Trophoblast cell (in vitro differentiated cells and primary cell): ENCODE measurements around the gene REV1.

Experiments
- DNase-seq, 2 donors: peaks; one replicate each; pipeline ENCODE4 v3.0.0-alpha.2; 2016
- H2AFZ ChIP-seq: 2 replicates; pipeline ENCODE4 v1.6.1; 2013; ENCODE audit warnings: low read length, moderate library complexity, mild to moderate bottlenecking; ENCODE audit not compliant: insufficient read depth, poor library complexity
- H2AK5ac ChIP-seq: 2 replicates; pipeline ENCODE4 v1.6.1; 2013; ENCODE audit warnings: mild to moderate bottlenecking, low read length
- H2BK120ac ChIP-seq: 2 replicates; pipeline ENCODE4 v1.6.1; 2013; ENCODE audit warnings: low read length, mild to moderate bottlenecking, moderate library complexity; ENCODE audit not compliant: insufficient read depth, poor library complexity
- H2BK12ac ChIP-seq: 2 replicates; pipeline ENCODE4 v1.6.1; 2013; ENCODE audit warnings: mild to moderate bottlenecking, low read length, moderate library complexity
- H2BK5ac ChIP-seq: 2 replicates; pipeline ENCODE4 v1.6.1; 2013; ENCODE audit warnings: low read length, low read depth, moderate library complexity, mild to moderate bottlenecking; ENCODE audit not compliant: poor library complexity
- H3K14ac ChIP-seq: 2 replicates; pipeline ENCODE4 v1.6.1; 2013; ENCODE audit warnings: mild to moderate bottlenecking, low read length
- H3K18ac ChIP-seq: 2 replicates; pipeline ENCODE4 v1.6.1; 2013; ENCODE audit warnings: mild to moderate bottlenecking, low read length
- H3K23ac ChIP-seq: 2 replicates; pipeline ENCODE4 v1.6.1; 2013; ENCODE audit warnings: low read length
- H3K27ac ChIP-seq: 2 replicates; pipeline ENCODE4 v1.5.1; 2013; ENCODE audit warnings: low read depth, mild to moderate bottlenecking, inconsistent platforms, low read length, moderate library complexity
- H3K27me3 ChIP-seq: 2 replicates; pipeline ENCODE4 v1.6.1; 2013; ENCODE audit warnings: inconsistent platforms, mild to moderate bottlenecking, low read length, moderate library complexity; ENCODE audit not compliant: insufficient read depth
- H3K36me3 ChIP-seq, 2 experiments: 1 replicate in 1 of 2; 2 replicates in 1 of 2; pipeline ENCODE4 v1.6.1; 2013; ENCODE audit warnings: low read length in 2 of 2, mild to moderate bottlenecking in 2 of 2, moderate library complexity in 1 of 2; ENCODE audit not compliant: insufficient read depth in 2 of 2, control insufficient read depth in 1 of 2
- H3K4ac ChIP-seq: 2 replicates; pipeline ENCODE4 v1.6.1; 2013; ENCODE audit warnings: low read depth, mild to moderate bottlenecking, low read length, moderate library complexity
- H3K4me1 ChIP-seq, 2 experiments: 1 replicate in 1 of 2; 2 replicates in 1 of 2; pipeline ENCODE4 v1.6.1; 2013; ENCODE audit warnings: low read length in 2 of 2, mild to moderate bottlenecking in 2 of 2, moderate library complexity in 1 of 2; ENCODE audit not compliant: insufficient read depth in 2 of 2, control insufficient read depth in 1 of 2
- H3K4me2 ChIP-seq: 2 replicates; pipeline ENCODE4 v1.6.1; 2013; ENCODE audit warnings: inconsistent platforms, mild to moderate bottlenecking, low read length, moderate library complexity
- H3K4me3 ChIP-seq: 2 replicates; pipeline ENCODE4 v1.5.1; 2013; ENCODE audit warnings: mild to moderate bottlenecking, low read depth, low read length, inconsistent platforms
- H3K79me1 ChIP-seq: one replicate; pipeline ENCODE4 v1.6.1; 2013; ENCODE audit warnings: low read length
- H3K79me2 ChIP-seq: 2 replicates; pipeline ENCODE4 v1.6.1; 2013; ENCODE audit warnings: low read length, mild to moderate bottlenecking; ENCODE audit not compliant: control insufficient read depth, insufficient read depth, poor library complexity
- H3K9ac ChIP-seq: 2 replicates; pipeline ENCODE4 v1.6.1; 2013; ENCODE audit warnings: mild to moderate bottlenecking, low read length
- H3K9me3 ChIP-seq: 2 replicates; pipeline ENCODE4 v1.6.1; 2013; ENCODE audit warnings: low read depth, mild to moderate bottlenecking, control low read depth, inconsistent platforms, low read length; ENCODE audit not compliant: insufficient read depth
- H4K12ac ChIP-seq: 2 replicates; pipeline ENCODE4 v1.6.1; 2013; ENCODE audit warnings: low read depth, mild to moderate bottlenecking, low read length, moderate library complexity
- H4K8ac ChIP-seq: 2 replicates; pipeline ENCODE4 v1.6.1; 2013; ENCODE audit warnings: low read depth, mild to moderate bottlenecking, low read length, moderate library complexity
- H4K91ac ChIP-seq: one replicate; pipeline ENCODE4 v1.6.1; 2013; ENCODE audit warnings: low read depth, mild to moderate bottlenecking, low read length, moderate library complexity
- WGBS: extraction: QIAGEN DNeasy Blood & Tissue Kit; methylation state at CpG from one replicate; pipeline ENCODE4 v1.1.7; 2013; ENCODE audit warnings: missing lambda C conversion rate; ENCODE audit not compliant: insufficient read length, insufficient coverage; ENCODE audit errors: extremely low coverage; 5-methylcytosine and 5-hydroxymethylcytosine counted together

The REV1 gene

DNA sequence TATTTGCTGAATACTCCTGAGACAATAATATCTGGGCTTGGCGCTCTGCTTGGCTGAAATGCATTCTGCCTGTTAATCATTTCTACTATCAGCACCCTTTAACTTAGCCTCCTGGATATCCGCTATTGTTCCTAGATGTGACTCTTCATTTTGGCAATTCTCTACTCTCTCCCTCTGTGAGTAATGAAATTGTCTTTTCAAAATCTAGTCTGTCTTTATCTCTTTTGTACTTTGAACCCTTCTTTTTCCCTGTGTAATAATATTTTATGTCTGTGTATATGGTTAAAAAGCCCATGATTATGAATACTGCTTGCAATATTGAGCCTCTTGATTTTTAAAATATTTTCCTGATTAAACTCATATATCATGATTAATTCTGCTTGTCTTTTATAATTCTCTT is 6.2 kb upstream of the REV1 start:
- H3K4me1 ChIP-seq: no peaks in the 10 kb centered on the region
- no CpG with 5 or more reads among the region's 2 CpGs for WGBS

DNA sequence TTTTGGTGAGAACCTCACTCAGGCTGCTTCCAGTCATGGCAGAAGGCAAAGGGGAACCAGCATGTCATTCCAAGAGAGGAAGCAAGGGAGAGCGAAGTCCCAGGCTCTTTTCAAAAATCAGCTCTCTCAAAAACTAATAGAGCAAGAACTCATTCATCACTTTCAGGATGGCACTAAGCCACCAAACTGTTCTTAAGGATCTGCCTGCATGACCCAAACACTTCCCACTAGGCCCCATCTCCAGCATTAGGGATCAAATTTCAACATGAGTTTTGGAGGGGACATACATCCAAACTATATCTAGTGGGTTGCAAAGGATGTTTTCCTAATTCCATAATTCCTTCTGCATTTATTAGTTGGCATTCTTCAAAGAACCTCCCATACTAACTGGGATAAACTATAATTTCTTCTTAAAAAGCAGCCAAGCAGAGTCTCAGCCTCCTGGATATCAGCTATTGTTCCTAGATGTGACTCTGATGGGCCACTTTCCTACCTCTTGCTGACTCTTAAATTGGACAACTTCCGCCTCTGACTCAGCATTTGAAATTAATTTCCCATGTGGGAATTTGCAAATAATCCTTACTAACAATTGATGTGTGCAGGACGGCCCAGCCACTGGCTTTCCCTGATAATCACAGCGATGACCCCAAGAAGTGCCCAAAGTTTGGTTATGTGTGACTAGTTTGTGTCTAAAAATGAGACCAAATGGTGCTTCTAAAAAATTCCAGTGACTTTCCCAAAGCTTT is 5.5 kb upstream of the REV1 start:
- H3K27me3 ChIP-seq: no peaks in the 10 kb centered on the region
- no peak overlapping the region for H4K8ac ChIP-seq
- H3K9ac ChIP-seq: no peak overlapping the region
- H2BK12ac ChIP-seq: no peak overlapping the region
- no peak overlapping the region for H3K14ac ChIP-seq
- H3K36me3 ChIP-seq: no peaks in the 10 kb centered on the region
- H3K4me1 ChIP-seq: no peaks in the 10 kb centered on the region
- no peak overlapping the region for H4K91ac ChIP-seq
- no peak for DNase-seq
- no CpG with 5 or more reads among the region's 4 CpGs for WGBS
- H2AK5ac ChIP-seq: no peak overlapping the region
- H2AFZ ChIP-seq: no peak overlapping the region
- no peak overlapping the region for H4K12ac ChIP-seq
- no peak overlapping the region for H2BK120ac ChIP-seq
- H3K4ac ChIP-seq: no peak overlapping the region
- peaks cover 2% of the 10 kb centered on the region for H3K79me1 ChIP-seq
- H3K23ac ChIP-seq: no peak overlapping the region
- H3K27ac ChIP-seq: no peak overlapping the region
- H3K4me2 ChIP-seq: no peak overlapping the region
- no peak overlapping the region for H3K4me3 ChIP-seq
- peaks cover 1% of the 10 kb centered on the region for H3K79me2 ChIP-seq
- H2BK5ac ChIP-seq: no peak overlapping the region
- no peaks in the 10 kb centered on the region for H3K9me3 ChIP-seq
- no peak overlapping the region for H3K18ac ChIP-seq

More for the DNA sequence above, 6.2 kb upstream of the REV1 start:
- Histone ChIP-seq H3K4me2 (no peak overlapping the region), H3K27me3 (no peaks in the 10 kb centered on the region), H2AFZ (no peak overlapping the region), H3K14ac (no peak overlapping the region), H3K18ac (no peak overlapping the region), H4K12ac (no peak overlapping the region), H3K9me3 (no peaks in the 10 kb centered on the region), H3K23ac (no peak overlapping the region), H2BK12ac (no peak overlapping the region), H4K8ac (no peak overlapping the region), H3K4me3 (no peak overlapping the region), H3K4ac (no peak overlapping the region), H2AK5ac (no peak overlapping the region), H3K9ac (no peak overlapping the region), H3K79me1 (no peaks in the 10 kb centered on the region), H3K36me3 (no peaks in the 10 kb centered on the region), H3K27ac (no peak overlapping the region), H2BK120ac (no peak overlapping the region), H2BK5ac (no peak overlapping the region), H3K79me2 (no peaks in the 10 kb centered on the region), H4K91ac (no peak overlapping the region)
- no peak for DNase-seq

DNA sequence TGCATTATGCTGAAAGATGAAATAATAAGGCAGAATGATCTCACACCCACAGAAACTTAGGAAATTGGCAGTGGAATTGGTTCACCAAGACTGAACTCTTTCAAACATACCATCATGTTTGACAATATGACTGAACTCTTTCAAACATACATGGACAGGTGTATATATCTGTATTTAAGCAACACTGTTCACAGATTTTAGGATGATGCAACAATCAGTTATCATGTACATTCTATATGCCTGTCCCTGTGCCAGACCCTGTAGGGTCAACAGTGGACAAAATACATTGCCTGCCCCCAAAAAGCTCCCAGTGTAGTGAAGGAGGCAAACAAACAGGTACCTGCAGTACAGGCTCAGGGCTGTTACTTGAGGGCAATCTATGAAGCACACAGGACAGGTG is 2.9 kb upstream of the REV1 start:
- peaks cover 13% of the 10 kb centered on the region for H3K79me1 ChIP-seq
- no peaks in the 10 kb centered on the region for H3K9me3 ChIP-seq
- no peak overlapping the region for H3K18ac ChIP-seq
- no peak overlapping the region for H2AFZ ChIP-seq
- H3K4me3 ChIP-seq: no peak overlapping the region
- no peak for DNase-seq
- no peak overlapping the region for H4K12ac ChIP-seq
- no peak overlapping the region for H2BK120ac ChIP-seq
- no peak overlapping the region for H3K23ac ChIP-seq
- no peak overlapping the region for H3K4ac ChIP-seq
- H3K36me3 ChIP-seq: no peaks in the 10 kb centered on the region
- no peak overlapping the region for H3K4me2 ChIP-seq
- no peak overlapping the region for H4K91ac ChIP-seq
- H4K8ac ChIP-seq: no peak overlapping the region
- peaks cover 11% of the 10 kb centered on the region for H3K79me2 ChIP-seq
- no peak overlapping the region for H2BK12ac ChIP-seq
- no peak overlapping the region for H3K9ac ChIP-seq
- no peak overlapping the region for H2BK5ac ChIP-seq
- H2AK5ac ChIP-seq: no peak overlapping the region
- no peaks in the 10 kb centered on the region for H3K27me3 ChIP-seq
- H3K4me1 ChIP-seq: no peaks in the 10 kb centered on the region
- H3K14ac ChIP-seq: no peak overlapping the region
- no peak overlapping the region for H3K27ac ChIP-seq

DNA sequence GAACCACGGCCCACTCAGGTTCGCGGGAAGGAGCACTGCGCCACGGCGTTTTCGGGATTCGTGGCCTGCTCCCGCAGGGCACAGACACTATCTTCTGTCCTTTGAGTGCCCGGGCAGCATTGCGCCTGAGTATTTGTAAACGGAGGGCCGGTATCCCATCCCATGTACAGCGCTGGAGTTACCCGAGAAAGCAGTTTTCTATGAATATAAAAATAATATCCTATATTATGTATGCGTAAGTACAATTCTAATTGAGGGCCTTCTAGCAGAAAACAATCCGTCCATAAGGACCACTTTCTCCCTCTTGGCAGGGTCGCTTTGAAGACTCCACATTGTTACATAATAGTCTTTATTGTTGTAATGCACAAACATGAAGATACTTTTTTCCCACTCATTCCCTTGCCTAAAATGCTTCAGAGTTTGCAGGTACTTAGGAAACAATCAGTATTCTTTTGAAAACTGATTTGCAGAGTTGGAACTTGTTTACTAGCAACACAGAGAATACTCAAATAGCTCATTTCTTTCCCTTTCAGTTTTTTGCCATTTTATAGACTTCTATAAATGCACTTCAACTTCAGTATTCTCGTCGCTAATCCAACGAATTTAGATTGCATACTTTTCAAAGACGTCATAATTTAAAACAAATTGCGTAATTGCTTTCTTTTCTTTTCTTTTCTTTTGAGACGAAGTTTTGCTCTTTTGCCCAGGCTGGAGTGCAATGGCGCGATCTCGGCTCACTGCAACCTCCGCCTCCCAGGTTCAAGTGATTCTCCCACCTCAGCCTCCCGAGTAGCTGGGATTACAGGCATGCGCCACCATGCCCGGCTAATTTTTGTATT is 1.0 kb upstream of the REV1 start:
- Histone ChIP-seq H4K12ac (peak overlapping the region; percentile 13), H3K4me3 (peak overlapping the region; percentile 80), H3K23ac (no peak overlapping the region)

More for the DNA sequence above, 1.0 kb upstream of the REV1 start:
- Histone ChIP-seq H3K4me1 (peaks cover 0 to under 1% of the 10 kb centered on the region in 2 experiments), H3K36me3 (no peaks in the 10 kb centered on the region), H3K4ac (no peak overlapping the region), H3K18ac (no peak overlapping the region), H3K9ac (no peak overlapping the region), H4K91ac (peak overlapping the region; percentile 63), H2BK12ac (no peak overlapping the region), H2AK5ac (no peak overlapping the region), H2AFZ (peak overlapping the region; percentile 19), H3K27me3 (no peaks in the 10 kb centered on the region), H3K27ac (peak overlapping the region; percentile 97), H2BK120ac (peak overlapping the region; percentile 8), H2BK5ac (no peak overlapping the region), H3K79me1 (peaks cover 13% of the 10 kb centered on the region), H3K9me3 (no peaks in the 10 kb centered on the region), H3K79me2 (peaks cover 11% of the 10 kb centered on the region), H4K8ac (peak overlapping the region; percentile 31), H3K14ac (no peak overlapping the region), H3K4me2 (peak overlapping the region; percentile 66)
- 100% methylated on average over 2 of the region's 31 CpGs for WGBS
- DNase-seq: no peak
